HepG2 (cell line): ENCODE measurements around the gene KIF3C. TPM values are rescaled to one million over a fixed set of nuclear protein-coding genes. Genes with fewer than 3 reads are reported as not detected.

Source experiments
- ATAC-seq: fragments of 200-7000 bp; cut with Tn5 transposase; 3 replicates; pipeline ENCODE4 v1.9.1; 2020; ENCODE audit warnings: mild to moderate bottlenecking, moderate library complexity
- BruUV-seq: library from RNA; stranded (reverse); fragments of 400-500 nt; replicated peaks from 2 replicates; lab custom pipeline; 2021; lab: Mats Ljungman, UMichigan
- CTCF ChIA-PET: fragments of 300-600 bp; formaldehyde crosslinking; extraction: SDS; loops from one replicate; lab custom pipeline; 2021; ENCODE audit warnings: low total read pairs, inconsistent platforms, low intra/inter-chr PET ratio; lab: Yijun Ruan, JAX
- POLR2A ChIA-PET: fragments of 350-600 bp; sonication (Branson Sonifier 250); formaldehyde crosslinking; loops from one replicate; lab custom pipeline; 2020; ENCODE audit warnings: antibody characterized with exemption, inconsistent platforms; lab: Yijun Ruan, JAX
- DNase-seq: peaks from one replicate; pipeline ENCODE4 v3.0.0-alpha.2; 2015; ENCODE audit warnings: low spot score
- FAIRE-seq: peaks from 3 replicates; lab custom pipeline; 2011; peaks lifted over from hg19 to GRCh38; lab: Jason Lieb, UNC
- H2AFZ ChIP-seq: one replicate; pipeline ENCODE4 v1.6.1; 2011; ENCODE audit warnings: low read length, inconsistent platforms
- H3K27ac ChIP-seq: fragments of 300-600 bp; 3 replicates; pipeline ENCODE4 v1.8.0; 2011; ENCODE audit warnings: mixed run types, mild to moderate bottlenecking, mixed read lengths, low read length, inconsistent platforms; ENCODE audit not compliant: insufficient read depth; ENCODE audit errors: extremely low read length
- H3K27me3 ChIP-seq, 2 experiments: fragments of 200-600 bp in 1 of 2; 2 replicates in 1 of 2; 3 replicates in 1 of 2; pipeline versions ENCODE4 v1.6.0 to v1.8.0; 2011; ENCODE audit warnings: low read length in 2 of 2, mild to moderate bottlenecking in 2 of 2, moderate library complexity in 2 of 2, inconsistent platforms in 1 of 2; ENCODE audit not compliant: insufficient read depth in 2 of 2, control insufficient read depth in 1 of 2
- H3K36me3 ChIP-seq, 2 experiments: fragments of 200-600 bp in 1 of 2; replicated peaks in 1 of 2; 2 replicates in 1 of 2; 3 replicates in 1 of 2; pipeline versions ENCODE4 v1.5.1 to v1.8.0; 2011; ENCODE audit warnings: low read length in 2 of 2, inconsistent platforms in 1 of 2; ENCODE audit not compliant: insufficient read depth in 2 of 2, control insufficient read depth in 1 of 2
- H3K4me1 ChIP-seq: 2 replicates; pipeline ENCODE4 v1.5.1; 2012; ENCODE audit warnings: low read length, inconsistent platforms; ENCODE audit not compliant: insufficient read depth
- H3K4me2 ChIP-seq: 2 replicates; pipeline ENCODE4 v1.6.0; 2011; ENCODE audit warnings: low read depth, low read length, inconsistent platforms
- H3K4me3 ChIP-seq, 3 experiments: fragments of 200-600 bp in 1 of 3; sonication (generic), shearing (Covaris generic) in 1 of 3; replicated peaks in 1 of 3; 2 replicates each; pipeline ENCODE4 v1.5.1; 2011 to 2016; ENCODE audit warnings: low read length in 3 of 3, inconsistent platforms in 2 of 3, low read depth in 2 of 3, mild to moderate bottlenecking in 2 of 3, control low read depth in 1 of 3, mixed read lengths in 1 of 3; ENCODE audit not compliant: insufficient read depth in 1 of 3
- H3K79me2 ChIP-seq: one replicate; pipeline ENCODE4 v1.6.1; 2011; ENCODE audit warnings: low read length, inconsistent platforms; ENCODE audit not compliant: insufficient read depth
- H3K9ac ChIP-seq: 2 replicates; pipeline ENCODE4 v1.6.0; 2011; ENCODE audit warnings: mild to moderate bottlenecking, low read depth, low read length, inconsistent platforms; ENCODE audit not compliant: insufficient read depth
- H3K9me3 ChIP-seq: 2 replicates; pipeline ENCODE4 v1.5.1; 2012; ENCODE audit warnings: mild to moderate bottlenecking, low read length
- H4K20me1 ChIP-seq: 2 replicates; pipeline ENCODE4 v1.6.0; 2011; ENCODE audit warnings: inconsistent platforms, mild to moderate bottlenecking, low read length, moderate library complexity; ENCODE audit not compliant: insufficient read depth
- HNRNPL ChIP-seq: fragments of 200-400 bp; formaldehyde crosslinking; IDR thresholded peaks from 2 replicates; pipeline ENCODE4 v1.6.1; 2017; ENCODE audit warnings: mild to moderate bottlenecking, low read depth, low read length
- MAF1 ChIP-seq: sonication (generic); formaldehyde crosslinking; IDR thresholded peaks from 2 replicates; pipeline ENCODE4 v1.5.0; 2020; ENCODE audit warnings: missing genetic modification reagents, borderline replicate concordance
- NFIB ChIP-seq: sonication (generic); formaldehyde crosslinking; IDR thresholded peaks from 2 replicates; pipeline ENCODE4 v1.9.0; 2021; ENCODE audit warnings: missing genetic modification reagents, mild to moderate bottlenecking, borderline replicate concordance
- ZBTB33 ChIP-seq: sonication (generic); formaldehyde crosslinking; IDR thresholded peaks from 2 replicates; pipeline ENCODE4 v1.4.0; 2020; ENCODE audit warnings: missing genetic modification reagents
- ZNF674 ChIP-seq: sonication (generic); formaldehyde crosslinking; IDR thresholded peaks from 2 replicates; pipeline ENCODE4 v1.5.0; 2020; ENCODE audit warnings: low read depth, mild to moderate bottlenecking, missing genetic modification reagents
- WGBS: methylation state at CpG from one replicate; pipeline ENCODE4 v1.1.6; 2017; ENCODE audit warnings: low lambda C conversion rate; 5-methylcytosine and 5-hydroxymethylcytosine counted together
- in situ Hi-C: cut with HindIII; loops from 2 replicates; pipeline ENCODE4 v1.10.0; 2017; ENCODE audit warnings: low pct_unique_long_range_greater_than_20kb; ENCODE audit not compliant: extremely low pct_ligation_motif_present
- intact Hi-C: fragments of 100-400 bp; cut with micrococcal nuclease; formaldehyde crosslinking; loops from one replicate; pipeline ENCODE4 v1.10.0; 2022; ENCODE audit not compliant: unreplicated experiment
- polyA plus RNA-seq, 8 experiments: library from polyadenylated mRNA; depleted of rRNA in 3 of 8; stranded (reverse) in 7 of 8; unstranded in 1 of 8; fragments of >200 nt; fragmentation: Illumina TruSeq in 4 of 8; extraction: Trizol in 4 of 8; gene quantifications; 2 replicates each; pipeline versions ENCODE4 v1.2.1 to v1.2.3, GENCODE V29; 2011 to 2016; ENCODE audit warnings: low read depth in 4 of 8, missing spikeins in 1 of 8, mixed read lengths in 1 of 8; ENCODE audit not compliant: insufficient read depth in 1 of 8
- total RNA-seq, 5 experiments: library from RNA; depleted of rRNA; stranded (reverse); fragments of >200 nt; fragmentation: Illumina TruSeq; extraction: Trizol; gene quantifications; 2 replicates each; pipeline ENCODE4 v1.2.3, GENCODE V29; 2016; ENCODE audit warnings: low read depth in 1 of 5

Gene KIF3C
- total and polyA plus RNA-seq, 2 of the 13 experiments (the other 11 are each of a cell fraction or from before 2014, with no cell fraction given), result 3.6 to 4.9 TPM

- Histone ChIP-seq H3K79me2 (no peaks in the 10 kb centered on the region), H4K20me1 (no peaks in the 10 kb centered on the region), H3K9me3 (no peaks in the 10 kb centered on the region)
- TF ChIP-seq ZBTB33 (peak; percentile 86), MAF1 (CRISPR knock-in tag) (no peak), HNRNPL (0 out of 2 replicates have a peak, but pooled peaks have one; percentile 32)
- TF ChIP-seq, all 625 proteins: peak for 2
- Histone ChIP-seq H2AFZ (no peak overlapping the region), H3K27me3 (no peaks in the 10 kb centered on the region), H3K27ac (no peak overlapping the region), H3K4me2 (peak overlapping the region; percentile 90), H3K4me3 (peak overlapping the region in 1 of 3 experiments; percentile 86; a peak in 2 of 6 replicates), H3K9ac (no peak overlapping the region), H3K36me3 (no peaks in the 10 kb centered on the region), H3K4me1 (peaks cover 53% of the 10 kb centered on the region)
- intact Hi-C loops, result no loop called here
- no peak for FAIRE-seq
- in situ Hi-C loops, result loop anchor here (5.0 to 25.0 kb wide), 2 partner anchors 166 to 356 kb away; partner anchors contain the start of genes ADGRF3 and SELENOI
- no TSS peak for BruUV-seq
- POLR2A ChIA-PET, result interaction anchor here (2.4 kb wide), 1 partner anchor 26 kb away, joined by 7 read pairs; no protein-coding TSS in a partner anchor
- ATAC-seq, result no peak
- 89% methylated on average over 14 of the region's 14 CpGs for WGBS
- CTCF ChIA-PET, result no interaction called here
- no peak for DNase-seq
These were observed 1.3 kb downstream of the KIF3C start for GRCh38 chr2:25980951-25981350.

GRCh38 chr2:25980076-25980887, 2.0 kb downstream of the KIF3C start:
- H3K4me1 ChIP-seq, result peaks cover 54% of the 10 kb centered on the region
- H2AFZ ChIP-seq, result no peak overlapping the region
- BruUV-seq, result no TSS peak
- POLR2A ChIA-PET, result no interaction called here
- intact Hi-C loops, result no loop called here
- no peak for DNase-seq
- 96% methylated on average over 26 of the region's 29 CpGs for WGBS
- H3K4me2 ChIP-seq, result no peak overlapping the region
- ATAC-seq, result no peak
- H3K36me3 ChIP-seq, result no peaks in the 10 kb centered on the region
- no peaks in the 10 kb centered on the region for H4K20me1 ChIP-seq
- no peaks in the 10 kb centered on the region for H3K27me3 ChIP-seq
- CTCF ChIA-PET, result no interaction called here
- H3K9ac ChIP-seq, result no peak overlapping the region
- no peak overlapping the region for H3K4me3 ChIP-seq
- in situ Hi-C loops, result loop anchor here (5.0 to 25.0 kb wide), 2 partner anchors 167 to 357 kb away; partner anchors contain the start of genes ADGRF3 and SELENOI
- no peaks in the 10 kb centered on the region for H3K79me2 ChIP-seq
- H3K9me3 ChIP-seq, result no peaks in the 10 kb centered on the region
- TF ChIP-seq ZNF674 (CRISPR knock-in tag), result no peak
- TF ChIP-seq NFIB, result no peak
- no peak overlapping the region for H3K27ac ChIP-seq
- no peak for FAIRE-seq
